Measurements from ENCODE around the gene TGDS. TPM values are rescaled to one million over a fixed set of nuclear protein-coding genes. Genes with fewer than 3 reads are reported as not detected.

TGDS gene
- total and polyA plus RNA-seq, 2 of the 8 experiments (the other 6 are each of a cell fraction or from before 2014, with no cell fraction given): 11.6 to 11.8 TPM

DNA sequence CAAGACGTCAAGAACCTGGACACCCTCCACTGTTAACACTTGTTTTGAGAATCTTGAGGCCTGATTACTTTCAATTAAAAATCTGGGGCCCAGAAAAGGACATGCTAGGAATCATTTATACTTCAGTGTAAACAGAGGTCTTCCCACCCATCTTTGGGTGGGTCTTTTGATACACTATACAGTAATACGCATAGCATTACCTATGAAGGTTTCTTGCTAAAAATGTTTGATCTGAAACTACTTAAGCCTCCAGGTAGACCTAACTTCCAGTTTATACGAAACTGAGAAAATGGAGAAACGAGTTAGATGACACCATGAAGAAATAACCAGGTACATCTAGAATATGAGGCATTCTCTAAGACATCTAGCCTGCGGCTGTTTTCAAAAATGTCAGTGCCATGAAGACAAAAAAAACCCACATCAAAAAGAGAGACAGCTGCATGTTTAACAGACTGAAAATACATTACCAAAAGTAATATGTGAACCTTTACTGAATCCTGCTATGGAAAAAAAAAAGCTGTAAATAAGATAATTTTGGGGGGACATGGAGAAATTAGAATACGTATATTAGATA is 36.6 kb downstream of the TGDS start:
- Histone ChIP-seq H3K14ac (ENCODE audit: insufficient read length) (no peak overlapping the region), H3K79me2 (ENCODE audit: control insufficient read depth in 1 of 2, insufficient read depth in 2 of 2, low read length in 2 of 2) (no peaks in the 10 kb centered on the region), H2BK5ac (ENCODE audit: low read depth, low read length) (no peak overlapping the region), H4K91ac (replicated peaks; ENCODE audit: insufficient read length, low read length) (no peak overlapping the region), H3K23ac (ENCODE audit: insufficient read length) (no peak overlapping the region), H2AK5ac (ENCODE audit: low read depth, low read length) (no peak overlapping the region), H3K4me2 (ENCODE audit: insufficient read depth in 1 of 2, low read depth in 2 of 2, low read length in 2 of 2) (no peak overlapping the region), H2BK20ac (ENCODE audit: low read length) (no peak overlapping the region), H3K27ac (ENCODE audit: low read depth, low read length) (no peak overlapping the region), H3K23me2 (ENCODE audit: low read depth, low read length) (no peaks in the 10 kb centered on the region), H2AFZ (ENCODE audit: low read length) (no peak overlapping the region), H3K36me3 (ENCODE audit: control insufficient read depth in 2 of 4, insufficient read depth in 4 of 4, low read length in 3 of 4) (no peaks in the 10 kb centered on the region), H4K5ac (ENCODE audit: insufficient read length, low read depth, low read length) (no peak overlapping the region), H2BK15ac (ENCODE audit: low read length) (no peak overlapping the region), H3K18ac (ENCODE audit: extremely low read depth, low read length) (no peak overlapping the region), H3K9ac (replicated peaks in 1 of 4; ENCODE audit: extremely low read depth in 1 of 4, low read depth in 3 of 4, low read length in 3 of 4) (no peak overlapping the region), H3K79me1 (ENCODE audit: low read depth, low read length) (no peaks in the 10 kb centered on the region), H3K56ac (replicated peaks; ENCODE audit: insufficient read length, low read depth, low read length) (no peak overlapping the region), H3K4me1 (replicated peaks in 1 of 4; ENCODE audit: control insufficient read depth in 3 of 4, insufficient read depth in 4 of 4, low read length in 3 of 4) (no peaks in the 10 kb centered on the region), H4K20me1 (replicated peaks in 1 of 2; ENCODE audit: control insufficient read depth in 1 of 2, insufficient read depth in 2 of 2, low read length in 2 of 2) (no peaks in the 10 kb centered on the region), H2BK12ac (ENCODE audit: low read depth, low read length) (no peak overlapping the region), H4K8ac (ENCODE audit: extremely low read depth, insufficient read depth, low read length) (no peak overlapping the region), H3K4ac (replicated peaks; ENCODE audit: insufficient read length, low read depth, low read length) (no peak overlapping the region), H2BK120ac (replicated peaks; ENCODE audit: low read depth, low read length) (no peak overlapping the region), H3K27me3 (replicated peaks in 1 of 4; ENCODE audit: control insufficient read depth in 3 of 4, extremely low read depth in 1 of 4, insufficient read depth in 3 of 4, low read length in 3 of 4) (no peaks in the 10 kb centered on the region), H3K9me3 (ENCODE audit: insufficient read depth in 2 of 2, low read depth in 1 of 2, low read length in 1 of 2) (no peaks in the 10 kb centered on the region; a peak in 1 of 4 replicates), H3K4me3 (ENCODE audit: extremely low read depth in 1 of 4, insufficient read depth in 2 of 4, low read depth in 3 of 4, low read length in 4 of 4) (no peak overlapping the region)
- ChIA-PET CTCF (ENCODE audit: partially characterized antibody) (no interaction called here), POLR2A (ENCODE audit: partially characterized antibody) (no interaction called here)
- 87% methylated on average over 6 of the region's 6 CpGs; no CpG with 5 or more reads in 1 of the 2 experiments for WGBS, 2 experiments (ENCODE audit: extremely low coverage in 1 of 2, insufficient coverage in 1 of 2, insufficient read length in 1 of 2, insufficient replicate concordance in 2 of 2, low coverage in 1 of 2, low lambda C conversion rate in 2 of 2, missing lambda C conversion rate in 1 of 2)
- DNase-seq (ENCODE audit: low read depth in 1 of 2, low spot score in 2 of 2): no peak
- no peak for TF ChIP-seq KDM5A (IDR thresholded peaks at IDR 0.05; ENCODE audit: low read length)
- TF ChIP-seq, protein P1, sequence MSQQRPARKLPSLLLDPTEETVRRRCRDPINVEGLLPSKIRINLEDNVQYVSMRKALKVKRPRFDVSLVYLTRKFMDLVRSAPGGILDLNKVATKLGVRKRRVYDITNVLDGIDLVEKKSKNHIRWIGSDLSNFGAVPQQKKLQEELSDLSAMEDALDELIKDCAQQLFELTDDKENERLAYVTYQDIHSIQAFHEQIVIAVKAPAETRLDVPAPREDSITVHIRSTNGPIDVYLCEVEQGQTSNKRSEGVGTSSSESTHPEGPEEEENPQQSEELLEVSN (IDR thresholded peaks at IDR 0.05): no peak
- no peak for TF ChIP-seq HDAC2 (IDR thresholded peaks at IDR 0.05; ENCODE audit: borderline replicate concordance in 1 of 2, low read depth in 2 of 2, low read length in 2 of 2)
- TF ChIP-seq BCL11A (IDR thresholded peaks at IDR 0.05; ENCODE audit: low read depth in 2 of 2, low read length in 2 of 2): no peak
- TF ChIP-seq KDM1A (IDR thresholded peaks at IDR 0.05; ENCODE audit: borderline replicate concordance, low read length): no peak
- no peak for FAIRE-seq

Measured in H1 (cell line).